ENCODE measurements around the gene UBR4. TPM values are rescaled to one million over a fixed set of nuclear protein-coding genes. Genes with fewer than 3 reads are reported as not detected.
A peak's percentile ranks its signal among the peaks of the same experiment; 100 is the strongest.

UBR4 gene
- total RNA-seq, 5 donors from 2014 or later (not counting 1 experiment from before 2014, with no cell fraction given) = 139 to 156 (median 147) TPM

DNA sequence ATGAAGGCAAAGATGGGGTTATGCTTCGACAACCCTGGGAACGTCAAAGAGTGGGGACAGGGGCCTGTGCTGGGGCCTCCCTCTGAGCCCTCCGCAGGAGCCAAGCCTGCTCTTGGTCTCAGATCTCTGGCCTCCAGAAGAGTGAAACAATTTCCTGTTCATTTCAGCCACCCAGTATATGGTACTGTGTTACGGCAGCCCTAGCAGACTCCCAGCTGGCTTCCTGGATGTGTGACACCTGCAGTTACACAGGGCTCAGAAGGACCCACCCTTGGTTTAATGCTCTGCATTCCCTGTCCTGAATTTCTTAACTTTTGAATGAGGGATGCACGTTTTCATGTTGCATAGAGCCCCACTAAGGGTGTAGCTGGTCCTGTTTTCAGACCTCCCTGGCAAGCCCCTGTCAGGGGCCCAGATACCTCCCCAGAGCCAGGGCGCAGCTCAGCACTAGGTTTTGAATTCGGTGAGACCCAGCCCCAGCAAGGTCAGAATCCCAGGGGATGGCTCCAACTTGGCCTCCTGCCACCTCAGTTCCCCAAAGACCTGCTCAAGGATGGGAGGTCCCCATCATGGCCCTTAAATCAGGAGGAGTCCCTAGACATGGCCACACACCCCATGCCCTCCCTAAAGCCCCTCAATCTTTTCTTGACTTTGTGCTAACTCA, 174.6 kb downstream of the UBR4 start:
- no peaks in the 10 kb centered on the region for H3K36me3 ChIP-seq (ENCODE audit: control insufficient read depth in 2 of 2, extremely low read depth in 1 of 2, insufficient read depth in 1 of 2, low read length in 1 of 2)
- no peak overlapping the region for H3K27ac ChIP-seq (ENCODE audit: low read length)
- Mint-ChIP-seq H3K4me1 (peaks cover 0 to 3% (median 0%) of the 10 kb centered on the region in 3 donors), H3K9me3 (no peaks in the 10 kb centered on the region), H3K27me3 (peaks cover 4 to 8% of the 10 kb centered on the region in 2 donors), H3K4me3 (no peak overlapping the region), H3K36me3 (no peaks in the 10 kb centered on the region), H3K27ac (no peak overlapping the region)
- 53% methylated on average over 6 of the region's 7 CpGs for WGBS (ENCODE audit: insufficient coverage)
- no peaks in the 10 kb centered on the region for H3K4me1 ChIP-seq (ENCODE audit: control insufficient read depth in 1 of 2, extremely low read depth in 1 of 2, insufficient read depth in 2 of 2, low read length in 2 of 2)
- ChIA-PET CTCF (no interaction called here), POLR2A (no interaction called here)
- H3K27me3 ChIP-seq (replicated peaks in 1 of 2; ENCODE audit: control insufficient read depth in 2 of 2, extremely low read depth in 1 of 2, insufficient read depth in 2 of 2, low read length in 1 of 2) = peaks cover 0 to 21% of the 10 kb centered on the region in 2 experiments
- no peaks in the 10 kb centered on the region for H3K9me3 ChIP-seq
- DNase-seq (peak in 1 of 35 experiments; percentile 20), ATAC-seq (replicated peaks in 1 of 4) (no peak)
- no peak overlapping the region for H3K4me3 ChIP-seq (ENCODE audit: control insufficient read depth in 1 of 2, extremely low read depth in 1 of 2, low read length in 1 of 2)

DNA sequence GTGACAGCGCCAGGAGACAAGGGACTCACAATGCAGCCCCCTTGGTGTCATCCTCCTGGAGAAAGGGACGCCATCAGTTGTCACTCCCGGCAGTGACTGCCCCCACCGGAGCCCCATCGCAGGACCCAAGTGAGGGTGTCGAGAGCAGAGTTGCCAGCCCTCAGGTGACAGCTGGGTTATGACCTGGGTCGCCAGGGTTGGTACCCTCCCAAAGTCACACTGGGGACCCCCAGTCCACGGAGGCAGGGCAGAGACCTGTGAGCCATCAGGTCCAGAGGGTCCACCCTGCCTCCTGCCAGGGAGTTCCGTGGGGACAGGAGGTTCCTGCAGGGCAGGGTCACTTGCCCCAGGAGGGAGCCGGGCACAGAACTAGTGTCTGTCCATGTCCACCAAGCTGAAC, 175.3 kb downstream of the UBR4 start:
- ATAC-seq (replicated peaks in 1 of 4) (no peak), DNase-seq (peak in 1 of 35 experiments; percentile 19)
- CTCF ChIA-PET = no interaction called here
- H3K36me3 ChIP-seq (ENCODE audit: control insufficient read depth in 2 of 2, extremely low read depth in 1 of 2, insufficient read depth in 1 of 2, low read length in 1 of 2) = no peaks in the 10 kb centered on the region
- H3K4me3 ChIP-seq (ENCODE audit: control insufficient read depth in 1 of 2, extremely low read depth in 1 of 2, low read length in 1 of 2) = no peak overlapping the region
- H3K36me3 Mint-ChIP-seq = no peaks in the 10 kb centered on the region
- 81% methylated on average over 10 of the region's 10 CpGs for WGBS (ENCODE audit: insufficient coverage)
- H3K27me3 ChIP-seq (replicated peaks in 1 of 2; ENCODE audit: control insufficient read depth in 2 of 2, extremely low read depth in 1 of 2, insufficient read depth in 2 of 2, low read length in 1 of 2) = peaks cover under 1 to 23% of the 10 kb centered on the region in 2 experiments
- H3K4me3 Mint-ChIP-seq = no peak overlapping the region
- H3K9me3 Mint-ChIP-seq = no peaks in the 10 kb centered on the region
- H3K27ac Mint-ChIP-seq = no peak overlapping the region
- no peak overlapping the region for H3K27ac ChIP-seq (ENCODE audit: low read length)
- peaks cover 0 to 5% of the 10 kb centered on the region in 2 donors for H3K27me3 Mint-ChIP-seq
- POLR2A ChIA-PET = no interaction called here
- H3K4me1 ChIP-seq (ENCODE audit: control insufficient read depth in 1 of 2, extremely low read depth in 1 of 2, insufficient read depth in 2 of 2, low read length in 2 of 2) = no peaks in the 10 kb centered on the region
- no peaks in the 10 kb centered on the region for H3K9me3 ChIP-seq
- peaks cover 0 to 8% (median 0%) of the 10 kb centered on the region in 3 donors for H3K4me1 Mint-ChIP-seq

DNA sequence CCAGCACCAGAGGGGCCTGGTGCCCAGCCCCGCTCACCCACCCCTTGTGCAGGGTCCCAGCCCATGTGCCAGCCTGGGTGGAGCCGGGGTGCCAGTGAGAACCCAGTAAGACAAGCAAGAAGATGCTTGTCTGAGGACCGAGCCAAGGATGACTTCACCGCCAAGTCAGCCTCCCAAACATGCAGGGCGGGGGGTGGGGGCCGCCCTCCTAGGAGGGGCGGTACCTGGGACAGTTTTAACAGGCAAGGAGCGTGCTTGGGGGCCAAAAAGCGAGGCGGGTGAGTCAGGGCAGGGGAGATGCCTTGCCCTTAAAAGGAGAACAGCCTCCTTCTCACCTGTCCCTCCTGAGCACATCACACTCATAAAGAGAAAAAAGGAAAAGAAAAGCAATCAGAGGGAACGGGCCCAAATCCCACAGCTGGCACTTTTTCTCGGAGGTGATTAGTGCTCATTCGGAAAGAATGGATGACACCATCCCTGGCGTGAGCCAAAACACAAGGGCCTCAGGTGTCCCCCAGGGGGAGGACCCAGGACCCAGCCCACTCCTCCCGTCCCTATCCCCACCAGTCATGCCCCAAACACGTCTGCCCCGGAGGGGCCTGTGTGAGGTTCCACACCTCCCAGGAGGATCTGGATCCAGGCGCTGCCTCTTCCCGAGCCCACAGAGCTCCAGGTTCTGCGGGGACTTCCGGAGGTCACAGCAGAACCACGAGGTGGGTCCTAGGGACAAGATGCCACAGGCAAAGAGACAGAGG, 176.0 kb downstream of the UBR4 start:
- H3K27me3 ChIP-seq (replicated peaks in 1 of 2; ENCODE audit: control insufficient read depth in 2 of 2, extremely low read depth in 1 of 2, insufficient read depth in 2 of 2, low read length in 1 of 2) = peaks cover 2 to 27% of the 10 kb centered on the region in 2 experiments
- no peaks in the 10 kb centered on the region for H3K36me3 Mint-ChIP-seq
- ATAC-seq (replicated peaks in 1 of 4) (no peak), DNase-seq (peak in 1 of 35 experiments; percentile 19)
- no peaks in the 10 kb centered on the region for H3K4me1 ChIP-seq (ENCODE audit: control insufficient read depth in 1 of 2, extremely low read depth in 1 of 2, insufficient read depth in 2 of 2, low read length in 2 of 2)
- peaks cover 0 to 8% (median 0%) of the 10 kb centered on the region in 3 donors for H3K4me1 Mint-ChIP-seq
- no peaks in the 10 kb centered on the region for H3K9me3 Mint-ChIP-seq
- ChIA-PET CTCF (no interaction called here), POLR2A (no interaction called here)
- H3K4me3 Mint-ChIP-seq = no peak overlapping the region
- peaks cover 0 to 4% of the 10 kb centered on the region in 2 donors for H3K27me3 Mint-ChIP-seq
- no peaks in the 10 kb centered on the region for H3K9me3 ChIP-seq
- H3K27ac ChIP-seq (ENCODE audit: low read length) = no peak overlapping the region
- H3K4me3 ChIP-seq (ENCODE audit: control insufficient read depth in 1 of 2, extremely low read depth in 1 of 2, low read length in 1 of 2) = no peak overlapping the region
- H3K27ac Mint-ChIP-seq = no peak overlapping the region
- WGBS (ENCODE audit: insufficient coverage) = 81% methylated on average over 15 of the region's 22 CpGs
- no peaks in the 10 kb centered on the region for H3K36me3 ChIP-seq (ENCODE audit: control insufficient read depth in 2 of 2, extremely low read depth in 1 of 2, insufficient read depth in 1 of 2, low read length in 1 of 2)

- H3K36me3 ChIP-seq (ENCODE audit: control insufficient read depth in 2 of 2, extremely low read depth in 1 of 2, insufficient read depth in 1 of 2, low read length in 1 of 2) = no peaks in the 10 kb centered on the region
- no peaks in the 10 kb centered on the region for H3K9me3 ChIP-seq
- H3K36me3 Mint-ChIP-seq = no peaks in the 10 kb centered on the region
- no peaks in the 10 kb centered on the region for H3K9me3 Mint-ChIP-seq
- peaks cover 4 to 28% of the 10 kb centered on the region in 2 experiments for H3K27me3 ChIP-seq (replicated peaks in 1 of 2; ENCODE audit: control insufficient read depth in 2 of 2, extremely low read depth in 1 of 2, insufficient read depth in 2 of 2, low read length in 1 of 2)
- no peak overlapping the region for H3K27ac ChIP-seq (ENCODE audit: low read length)
- H3K27me3 Mint-ChIP-seq = peaks cover 0 to 4% of the 10 kb centered on the region in 2 donors
- no peak overlapping the region for H3K4me3 ChIP-seq (ENCODE audit: control insufficient read depth in 1 of 2, extremely low read depth in 1 of 2, low read length in 1 of 2)
- DNase-seq = no peak
- ChIA-PET CTCF (no interaction called here), POLR2A (no interaction called here)
- peaks cover 0 to 8% (median 0%) of the 10 kb centered on the region in 3 donors for H3K4me1 Mint-ChIP-seq
- no peak overlapping the region for H3K27ac Mint-ChIP-seq
- ATAC-seq (replicated peaks in 1 of 4) = no peak
- no peaks in the 10 kb centered on the region for H3K4me1 ChIP-seq (ENCODE audit: control insufficient read depth in 1 of 2, extremely low read depth in 1 of 2, insufficient read depth in 2 of 2, low read length in 2 of 2)
- WGBS (ENCODE audit: insufficient coverage) = 77% methylated on average over 4 of the region's 8 CpGs
- no peak overlapping the region for H3K4me3 Mint-ChIP-seq
Observed at GRCh38 chr1:19033515-19033839, 176.6 kb downstream of the UBR4 start.

DNA sequence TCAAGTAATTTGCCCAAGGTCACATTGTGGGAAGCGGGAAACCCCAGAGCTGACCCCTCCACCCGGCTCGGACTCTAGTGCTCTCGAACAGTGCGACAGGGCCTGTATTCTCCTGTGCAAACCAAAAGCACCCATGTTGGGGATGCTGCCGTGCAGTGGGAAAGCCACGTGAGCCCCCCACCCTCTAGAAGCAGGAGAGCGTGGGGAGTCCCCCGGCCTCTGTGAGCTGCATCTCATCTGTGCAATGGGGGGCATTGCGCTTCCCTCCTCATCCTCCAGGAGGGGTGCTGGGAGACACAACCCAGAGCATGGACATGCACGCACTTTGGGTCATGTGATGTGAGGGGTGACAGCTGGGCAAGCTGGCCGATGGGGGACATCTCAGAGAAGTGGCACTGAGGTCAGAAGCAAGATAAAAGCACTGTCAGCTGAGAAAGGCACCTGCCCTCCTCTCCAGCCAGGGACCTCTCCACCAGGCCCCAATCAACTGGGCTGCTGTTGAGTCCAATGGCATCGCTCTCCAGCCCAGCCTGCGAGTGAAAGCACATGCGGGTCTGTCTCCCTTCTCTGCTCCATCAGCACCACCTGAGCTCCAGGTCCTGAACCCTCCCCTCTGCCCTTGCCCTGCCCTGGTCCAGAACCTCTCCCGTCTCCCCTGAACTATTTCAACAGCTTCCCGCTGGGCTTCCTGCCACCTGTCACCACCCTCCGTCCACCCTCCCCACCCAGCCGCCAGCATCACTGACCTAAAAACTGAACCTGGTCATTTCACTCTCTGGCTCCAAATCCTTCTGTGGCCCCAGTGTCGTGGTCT, 177.2 kb downstream of the UBR4 start:
- DNase-seq = peak in 1 of 35 experiments; percentile 16
- Histone ChIP-seq H3K4me3 (ENCODE audit: control insufficient read depth in 1 of 2, extremely low read depth in 1 of 2, low read length in 1 of 2) (no peak overlapping the region), H3K36me3 (ENCODE audit: control insufficient read depth in 2 of 2, extremely low read depth in 1 of 2, insufficient read depth in 1 of 2, low read length in 1 of 2) (no peaks in the 10 kb centered on the region), H3K9me3 (no peaks in the 10 kb centered on the region), H3K27ac (ENCODE audit: low read length) (no peak overlapping the region), H3K27me3 (replicated peaks in 1 of 2; ENCODE audit: control insufficient read depth in 2 of 2, extremely low read depth in 1 of 2, insufficient read depth in 2 of 2, low read length in 1 of 2) (peaks cover 7 to 29% of the 10 kb centered on the region in 2 experiments), H3K4me1 (ENCODE audit: control insufficient read depth in 1 of 2, extremely low read depth in 1 of 2, insufficient read depth in 2 of 2, low read length in 2 of 2) (peaks cover 0 to 3% of the 10 kb centered on the region in 2 experiments)
- Mint-ChIP-seq H3K4me1 (peaks cover 1 to 9% (median 2%) of the 10 kb centered on the region in 3 donors), H3K27me3 (peaks cover 0 to 4% of the 10 kb centered on the region in 2 donors), H3K9me3 (no peaks in the 10 kb centered on the region), H3K27ac (no peak overlapping the region), H3K36me3 (no peaks in the 10 kb centered on the region), H3K4me3 (no peak overlapping the region)
- POLR2A ChIA-PET = no interaction called here
- WGBS (ENCODE audit: insufficient coverage) = 82% methylated on average over 15 of the region's 20 CpGs
- ATAC-seq (replicated peaks in 1 of 4) = no peak
- CTCF ChIA-PET = no interaction called here

GRCh38 chr1:19032413-19032695, 177.7 kb downstream of the UBR4 start:
- POLR2A ChIA-PET = no interaction called here
- H3K9me3 Mint-ChIP-seq = no peaks in the 10 kb centered on the region
- no peaks in the 10 kb centered on the region for H3K36me3 Mint-ChIP-seq
- WGBS (ENCODE audit: insufficient coverage) = no CpG with 5 or more reads among the region's 5 CpGs
- Histone ChIP-seq H3K9me3 (no peaks in the 10 kb centered on the region), H3K27me3 (replicated peaks in 1 of 2; ENCODE audit: control insufficient read depth in 2 of 2, extremely low read depth in 1 of 2, insufficient read depth in 2 of 2, low read length in 1 of 2) (peaks cover 8 to 26% of the 10 kb centered on the region in 2 experiments), H3K36me3 (ENCODE audit: control insufficient read depth in 2 of 2, extremely low read depth in 1 of 2, insufficient read depth in 1 of 2, low read length in 1 of 2) (no peaks in the 10 kb centered on the region), H3K4me1 (ENCODE audit: control insufficient read depth in 1 of 2, extremely low read depth in 1 of 2, insufficient read depth in 2 of 2, low read length in 2 of 2) (peaks cover 0 to 3% of the 10 kb centered on the region in 2 experiments), H3K27ac (ENCODE audit: low read length) (no peak overlapping the region), H3K4me3 (ENCODE audit: control insufficient read depth in 1 of 2, extremely low read depth in 1 of 2, low read length in 1 of 2) (no peak overlapping the region)
- CTCF ChIA-PET = no interaction called here
- H3K4me1 Mint-ChIP-seq = peaks cover 3 to 13% (median 3%) of the 10 kb centered on the region in 3 donors
- peak in 1 of 35 experiments; percentile 20 for DNase-seq
- ATAC-seq (replicated peaks in 1 of 4) = no peak
- no peak overlapping the region for H3K27ac Mint-ChIP-seq
- no peak overlapping the region for H3K4me3 Mint-ChIP-seq
- H3K27me3 Mint-ChIP-seq = peaks cover 0 to 3% of the 10 kb centered on the region in 2 donors
